Activated CD4-positive, CD25-positive, alpha-beta regulatory T cell treated with anti-CD3 and anti-CD28 coated beads, Interleukin-2, amount 50 U/mL, for 16 hours (primary cell): ENCODE results near the gene CALY.
A peak's percentile ranks its signal among the peaks of the same experiment; 100 is the strongest.

ENCODE experiments used
- DNase-seq: peaks from one replicate; pipeline ENCODE4 v3.0.0-alpha.2; 2020; ENCODE audit warnings: low read depth, low spot score

Gene CALY

GRCh38 chr10:133287832-133288500 lies 48.7 kb downstream of the CALY start:
- no peak for DNase-seq

GRCh38 chr10:133286366-133286765 lies 50.3 kb downstream of the CALY start:
- no peak for DNase-seq

- no peak for DNase-seq
Observed at GRCh38 chr10:133285217-133285616, 51.5 kb downstream of the CALY start.

GRCh38 chr10:133283931-133284330 lies 52.8 kb downstream of the CALY start:
- no peak for DNase-seq

- DNase-seq = no peak
Observed at GRCh38 chr10:133282846-133283390, 53.8 kb downstream of the CALY start.

- no peak for DNase-seq
Observed at GRCh38 chr10:133281628-133282372, 54.9 kb downstream of the CALY start.

- DNase-seq = no peak
Observed at GRCh38 chr10:133281084-133281483, 55.6 kb downstream of the CALY start.

- no peak for DNase-seq
Observed at GRCh38 chr10:133280391-133281059, 56.2 kb downstream of the CALY start.

- DNase-seq = no peak
Observed at GRCh38 chr10:133279326-133280226, 57.1 kb downstream of the CALY start.

- DNase-seq = no peak
Observed at GRCh38 chr10:133278577-133279265, 58.0 kb downstream of the CALY start.

GRCh38 chr10:133277993-133278576 lies 58.6 kb downstream of the CALY start:
- no peak for DNase-seq

GRCh38 chr10:133277277-133277992 lies 59.3 kb downstream of the CALY start:
- no peak for DNase-seq

- DNase-seq = no peak
Observed at GRCh38 chr10:133276435-133277201, 60.1 kb downstream of the CALY start, which contains the start of gene ADAM8. TSS of gene ADAM8 (minus strand) at chr10:133276868. CDS start at chr10:133276817, 51 bp downstream.

GRCh38 chr10:133276100-133276434 lies 60.6 kb downstream of the CALY start:
- DNase-seq = no peak

GRCh38 chr10:133275684-133276092 lies 61.0 kb downstream of the CALY start:
- DNase-seq = no peak

- peak; percentile 72 for DNase-seq
Observed at GRCh38 chr10:133274751-133275683, 61.7 kb downstream of the CALY start.
